Cardiac septum (tissue), 1 donor: Measurements from ENCODE around the gene SGMS1. TPM values are rescaled to one million over a fixed set of nuclear protein-coding genes. Genes with fewer than 3 reads are reported as not detected.

Experiments used
- DNase-seq: peaks from one replicate; pipeline ENCODE4 v3.0.0-alpha.2; 2020; ENCODE audit warnings: low spot score
- intact Hi-C: fragments of 100-400 bp; cut with DNase I; formaldehyde crosslinking; loops from one replicate; pipeline ENCODE4 v1.14.0; 2022
- total RNA-seq: library from RNA; stranded (reverse); fragmentation: NEBNext Ultra II Directional; extraction: Animal tissue kit (Norgen Biotek cat#: 25700); gene quantifications from one replicate; pipeline ENCODE4 v1.2.1, GENCODE V29; 2021
- donor health status: DM: no; HTN: no; CAD: no.

Gene SGMS1
- total RNA-seq, 1 donor from 2014 or later = 24.3 TPM

GRCh38 chr10:50343702-50344331 lies 279.9 kb downstream of the SGMS1 start:
- no peak for DNase-seq
- intact Hi-C loops = no loop called here

DNA sequence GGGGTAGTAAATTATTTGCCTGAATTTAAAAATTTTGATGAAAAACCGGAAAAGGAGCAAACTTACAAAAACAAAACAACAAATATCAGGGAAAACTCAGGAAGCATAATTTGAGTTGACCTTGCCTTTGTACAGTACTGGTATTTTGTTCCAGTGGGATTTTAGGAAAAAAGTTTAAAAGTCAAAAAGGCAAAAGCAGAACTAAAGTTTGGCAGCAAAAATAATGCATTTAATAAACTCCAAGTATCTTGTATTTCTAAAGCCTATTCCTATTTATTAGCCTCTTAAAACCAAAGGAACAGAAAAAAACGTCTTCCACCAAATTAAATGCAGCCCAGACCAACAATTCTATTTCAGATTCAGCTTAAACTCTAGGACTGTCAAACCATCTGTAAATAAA lies 281.8 kb downstream of the SGMS1 start:
- no peak for DNase-seq
- intact Hi-C loops = no loop called here

GRCh38 chr10:50336140-50336539 lies 287.6 kb downstream of the SGMS1 start:
- DNase-seq = no peak
- intact Hi-C loops = no loop called here

- intact Hi-C loops = no loop called here
- no peak for DNase-seq
Observed at GRCh38 chr10:50335397-50335796, 288.4 kb downstream of the SGMS1 start.

- intact Hi-C loops = no loop called here
Observed at GRCh38 chr10:50334273-50334672, 289.5 kb downstream of the SGMS1 start.

GRCh38 chr10:50333872-50334271 lies 289.9 kb downstream of the SGMS1 start:
- intact Hi-C loops = no loop called here
- DNase-seq = no peak

More at GRCh38 chr10:50334273-50334672, 289.5 kb downstream of the SGMS1 start:
- no peak for DNase-seq

- intact Hi-C loops = no loop called here
- no peak for DNase-seq
Observed at GRCh38 chr10:50332108-50332842, 291.5 kb downstream of the SGMS1 start.

- intact Hi-C loops = no loop called here
- DNase-seq = no peak
Observed at GRCh38 chr10:50331486-50331885, 292.3 kb downstream of the SGMS1 start.

GRCh38 chr10:50326757-50327701 lies 296.7 kb downstream of the SGMS1 start:
- intact Hi-C loops = loop anchor here (2.0 to 5.0 kb wide), 3 partner anchors 50 to 225 kb away; no protein-coding TSS in a partner anchor
- no peak for DNase-seq

GRCh38 chr10:50326172-50326555 lies 297.6 kb downstream of the SGMS1 start:
- intact Hi-C loops = loop anchor here (2.0 to 5.0 kb wide), 3 partner anchors 51 to 226 kb away; no protein-coding TSS in a partner anchor
- no peak for DNase-seq

GRCh38 chr10:50325449-50326171 lies 298.1 kb downstream of the SGMS1 start:
- no peak for DNase-seq
- intact Hi-C loops = loop anchor here (2.0 to 5.0 kb wide), 4 partner anchors 52 to 299 kb away; no protein-coding TSS in a partner anchor

DNA sequence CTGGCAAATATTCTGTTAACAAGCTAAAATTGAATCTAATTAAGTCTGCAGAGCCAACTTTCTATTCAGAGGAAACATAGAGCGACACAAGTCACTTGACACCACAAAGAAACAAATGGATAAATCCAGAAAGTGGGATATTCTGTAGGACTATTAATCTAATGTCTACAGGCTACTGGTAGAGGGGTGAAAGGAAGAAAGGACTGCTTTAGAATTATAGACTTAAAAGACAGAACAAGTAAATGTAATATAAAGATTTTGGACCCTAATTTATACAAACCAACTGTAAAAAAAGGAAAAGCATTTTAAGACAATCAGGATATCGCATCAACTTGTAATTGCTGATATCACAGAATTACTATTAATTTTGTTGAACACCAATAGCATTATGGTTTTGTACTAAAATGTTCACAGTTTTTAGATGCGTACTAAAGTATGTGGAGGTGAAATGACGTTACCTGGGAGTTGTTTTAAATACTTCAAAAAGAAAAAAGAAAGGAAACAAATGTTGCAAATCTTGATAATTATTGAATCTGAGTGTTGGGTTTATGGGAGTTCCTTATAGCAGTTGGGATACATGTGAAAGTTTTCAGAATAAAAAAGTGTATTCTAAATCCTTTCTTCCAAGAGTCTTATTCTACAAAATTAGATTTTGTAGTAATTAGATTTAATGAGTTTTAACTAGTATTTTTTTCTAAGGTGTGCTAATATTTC lies 298.9 kb downstream of the SGMS1 start:
- DNase-seq = no peak
- intact Hi-C loops = loop anchor here (2.0 to 5.0 kb wide), 3 partner anchors 52 to 300 kb away; no protein-coding TSS in a partner anchor

DNA sequence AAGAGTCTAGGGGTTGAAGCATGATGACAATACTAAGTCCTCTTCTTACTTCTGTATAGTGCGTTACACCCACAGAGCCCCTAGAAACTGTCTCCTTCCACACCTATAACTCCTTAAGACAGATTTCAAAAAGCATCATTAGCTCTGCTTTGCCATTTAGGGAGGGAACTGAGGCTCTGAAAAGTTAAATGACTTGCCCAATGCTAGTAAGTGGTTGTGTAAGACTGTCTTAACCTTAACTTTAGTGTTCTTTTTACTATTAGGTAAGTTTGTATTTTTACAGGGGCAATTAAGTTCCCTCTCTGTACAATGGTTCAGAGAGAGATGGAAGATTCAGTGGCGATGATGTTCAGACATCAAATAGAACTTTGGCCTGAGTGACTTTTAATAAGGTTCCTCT lies 299.7 kb downstream of the SGMS1 start:
- intact Hi-C loops = loop anchor here (2.0 kb wide), 1 partner anchor 301 kb away; no protein-coding TSS in a partner anchor

DNA sequence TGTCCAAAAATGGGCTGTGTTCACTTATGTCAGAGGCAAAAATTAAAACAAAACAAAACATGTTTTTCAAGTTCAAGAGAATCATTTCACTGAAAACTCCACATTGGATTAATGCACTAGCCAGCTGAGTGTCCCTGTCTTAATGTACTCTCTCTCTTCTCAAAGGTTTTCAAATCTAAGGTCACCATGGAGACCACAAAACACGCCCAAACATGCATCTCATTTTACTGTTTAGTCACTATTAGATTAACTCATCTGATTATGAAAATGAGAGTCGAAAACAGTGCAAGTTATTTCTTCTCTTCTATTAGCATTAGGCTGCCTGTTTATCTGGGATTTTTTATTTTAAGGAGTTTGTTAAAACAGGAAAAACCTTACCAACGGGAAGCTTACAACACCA lies 301.7 kb downstream of the SGMS1 start:
- intact Hi-C loops = no loop called here
- DNase-seq = no peak

More for the DNA sequence above, 299.7 kb downstream of the SGMS1 start:
- no peak for DNase-seq

DNA sequence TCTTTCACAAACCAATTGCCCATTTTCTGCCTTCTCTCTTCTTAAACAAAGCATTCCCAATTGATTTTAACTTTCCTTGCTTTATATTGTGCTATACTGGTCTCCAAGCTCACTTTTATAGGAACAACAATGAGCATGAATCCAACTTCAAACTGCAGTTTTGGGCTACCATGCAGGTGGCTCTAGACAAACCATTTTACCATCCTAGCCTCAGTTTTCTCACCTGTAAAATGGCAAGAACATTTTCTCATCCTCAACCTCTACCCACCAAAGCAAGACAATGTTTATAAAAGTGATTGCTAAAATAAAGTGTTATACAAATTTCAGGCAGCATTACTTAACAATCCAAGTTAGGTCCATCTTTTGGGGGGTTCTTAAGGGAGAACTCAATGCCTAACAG lies 305.6 kb downstream of the SGMS1 start:
- no peak for DNase-seq
- intact Hi-C loops = loop anchor here (10.0 kb wide), 1 partner anchor 177 kb away; no protein-coding TSS in a partner anchor

DNA sequence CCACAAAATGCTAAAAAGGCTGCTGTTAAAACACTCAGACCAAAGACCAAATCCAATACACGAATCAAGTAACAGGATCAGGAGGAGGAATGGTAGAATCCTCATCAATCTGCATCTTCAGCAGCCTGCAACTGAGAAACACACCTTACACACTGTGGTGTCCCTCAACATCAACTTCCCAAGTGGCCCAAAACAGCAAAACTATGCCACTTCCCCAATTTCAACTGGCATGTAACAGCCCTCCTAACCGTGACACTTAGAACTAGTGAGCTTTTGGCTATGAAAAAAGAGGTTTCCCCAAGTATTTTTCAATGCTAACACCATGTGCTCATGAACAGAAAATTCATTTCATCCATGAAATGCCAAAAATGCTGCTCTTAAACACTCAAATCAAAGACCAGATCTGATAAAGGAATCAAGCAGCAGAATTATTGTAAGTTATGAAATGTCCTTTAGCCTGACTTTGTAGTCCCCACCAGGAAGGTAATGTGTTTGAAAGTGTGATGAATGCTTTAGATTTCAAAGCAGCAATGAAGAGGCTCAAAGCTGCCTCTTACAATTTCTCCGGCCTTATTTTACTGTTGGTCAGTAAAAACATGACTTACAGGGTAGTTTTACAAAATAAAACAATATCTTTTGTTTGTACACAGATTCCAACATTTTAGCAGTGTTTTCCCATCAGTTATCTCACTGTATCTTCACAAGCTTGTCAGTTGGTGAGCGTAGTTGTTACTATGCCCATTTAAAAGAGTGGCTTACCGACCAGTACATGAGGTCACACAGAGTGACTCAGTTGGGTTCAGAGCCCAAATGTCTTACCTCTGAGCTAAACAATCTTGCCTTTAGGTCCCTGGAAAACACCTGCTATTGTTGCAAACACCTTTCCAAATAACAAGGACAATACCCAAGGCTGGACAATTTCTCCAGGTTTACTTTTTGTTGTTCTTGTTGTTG lies 306.8 kb downstream of the SGMS1 start:
- no peak for DNase-seq
- intact Hi-C loops = loop anchor here (10.0 kb wide), 1 partner anchor 178 kb away; no protein-coding TSS in a partner anchor

- intact Hi-C loops = loop anchor here (10.0 kb wide), 1 partner anchor 179 kb away; no protein-coding TSS in a partner anchor
- no peak for DNase-seq
Observed at GRCh38 chr10:50316174-50316573, 307.6 kb downstream of the SGMS1 start.
